Ishikawa (cell line): ENCODE results near the gene SF1.

ENCODE experiments used
- CEBPB ChIP-seq: IDR thresholded peaks from 2 replicates; pipeline ENCODE4 v1.6.1; 2012
- CREB1 ChIP-seq: IDR thresholded peaks from 2 replicates; pipeline ENCODE4 v1.6.1; 2012; ENCODE audit warnings: low read depth
- EGR1 ChIP-seq: IDR thresholded peaks from 2 replicates; pipeline ENCODE4 v1.6.1; 2012
- EP300 ChIP-seq: IDR thresholded peaks from 2 replicates; pipeline ENCODE4 v1.6.1; 2012; ENCODE audit warnings: borderline replicate concordance
- MAX ChIP-seq: IDR thresholded peaks from 2 replicates; pipeline ENCODE4 v1.6.1; 2012
- NFIC ChIP-seq: IDR thresholded peaks from 2 replicates; pipeline ENCODE4 v1.6.1; 2012
- RAD21 ChIP-seq: IDR thresholded peaks from 2 replicates; pipeline ENCODE4 v1.6.1; 2012; ENCODE audit warnings: low read depth
- REST ChIP-seq: IDR thresholded peaks from 2 replicates; pipeline ENCODE4 v1.6.1; 2012; ENCODE audit warnings: low read depth, mild to moderate bottlenecking
- TAF1 ChIP-seq: IDR thresholded peaks from 2 replicates; pipeline ENCODE4 v1.6.1; 2012; ENCODE audit warnings: low read depth, mild to moderate bottlenecking
- TCF12 ChIP-seq: IDR thresholded peaks from 2 replicates; pipeline ENCODE4 v1.6.1; 2012; ENCODE audit warnings: low read depth
- TEAD4 ChIP-seq: IDR thresholded peaks from 2 replicates; pipeline ENCODE4 v1.6.1; 2012
- YY1 ChIP-seq: IDR thresholded peaks from 2 replicates; pipeline ENCODE4 v1.6.1; 2012; ENCODE audit warnings: low read depth
- ZBTB7A ChIP-seq: IDR thresholded peaks from 2 replicates; pipeline ENCODE4 v1.6.1; 2012; ENCODE audit warnings: low read depth

GRCh38 chr11:64742087-64742888, 36.1 kb downstream of the SF1 start:
- TF ChIP-seq RAD21: no peak
- no peak for TF ChIP-seq EP300
- TF ChIP-seq EGR1: no peak
- TF ChIP-seq YY1: no peak
- no peak for TF ChIP-seq REST
- TF ChIP-seq CREB1: no peak
- no peak; the same call in 1 of the 2 replicates for TF ChIP-seq TCF12
- no peak for TF ChIP-seq MAX
- TF ChIP-seq CEBPB: no peak
- TF ChIP-seq ZBTB7A: no peak
- no peak for TF ChIP-seq TAF1
- no peak for TF ChIP-seq NFIC
- TF ChIP-seq TEAD4: no peak
